B cell (primary cell): ENCODE results near the gene SLC36A1.

Experiments used
- EZH2 ChIP-seq: IDR thresholded peaks from 2 replicates; pipeline ENCODE4 v1.6.1; 2012; ENCODE audit warnings: borderline replicate concordance, low read depth, mild to moderate bottlenecking, moderate library complexity, low read length; ENCODE audit not compliant: insufficient read depth, poor library complexity, severe bottlenecking
- TF ChIP-seq, protein P1 (sequence below): fragments of 200-600 bp; IDR thresholded peaks from one replicate; pipeline ENCODE4 v1.8.0; 2022; ENCODE audit warnings: antibody characterized with exemption, mild to moderate bottlenecking

- TF ChIP-seq, protein P1, sequence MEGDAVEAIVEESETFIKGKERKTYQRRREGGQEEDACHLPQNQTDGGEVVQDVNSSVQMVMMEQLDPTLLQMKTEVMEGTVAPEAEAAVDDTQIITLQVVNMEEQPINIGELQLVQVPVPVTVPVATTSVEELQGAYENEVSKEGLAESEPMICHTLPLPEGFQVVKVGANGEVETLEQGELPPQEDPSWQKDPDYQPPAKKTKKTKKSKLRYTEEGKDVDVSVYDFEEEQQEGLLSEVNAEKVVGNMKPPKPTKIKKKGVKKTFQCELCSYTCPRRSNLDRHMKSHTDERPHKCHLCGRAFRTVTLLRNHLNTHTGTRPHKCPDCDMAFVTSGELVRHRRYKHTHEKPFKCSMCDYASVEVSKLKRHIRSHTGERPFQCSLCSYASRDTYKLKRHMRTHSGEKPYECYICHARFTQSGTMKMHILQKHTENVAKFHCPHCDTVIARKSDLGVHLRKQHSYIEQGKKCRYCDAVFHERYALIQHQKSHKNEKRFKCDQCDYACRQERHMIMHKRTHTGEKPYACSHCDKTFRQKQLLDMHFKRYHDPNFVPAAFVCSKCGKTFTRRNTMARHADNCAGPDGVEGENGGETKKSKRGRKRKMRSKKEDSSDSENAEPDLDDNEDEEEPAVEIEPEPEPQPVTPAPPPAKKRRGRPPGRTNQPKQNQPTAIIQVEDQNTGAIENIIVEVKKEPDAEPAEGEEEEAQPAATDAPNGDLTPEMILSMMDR: no peak
- no peak for TF ChIP-seq EZH2
Measured at GRCh38 chr5:151469386-151469785, 22.0 kb downstream of the SLC36A1 start.
